NCI-H1930 (cell line): Measurements from ENCODE around the gene GRIA1.

Experiments used
- DNase-seq, 2 experiments: peaks; one replicate each; lab custom pipeline; 2025; lab: John Stamatoyannopoulos, UW

Gene GRIA1

DNA sequence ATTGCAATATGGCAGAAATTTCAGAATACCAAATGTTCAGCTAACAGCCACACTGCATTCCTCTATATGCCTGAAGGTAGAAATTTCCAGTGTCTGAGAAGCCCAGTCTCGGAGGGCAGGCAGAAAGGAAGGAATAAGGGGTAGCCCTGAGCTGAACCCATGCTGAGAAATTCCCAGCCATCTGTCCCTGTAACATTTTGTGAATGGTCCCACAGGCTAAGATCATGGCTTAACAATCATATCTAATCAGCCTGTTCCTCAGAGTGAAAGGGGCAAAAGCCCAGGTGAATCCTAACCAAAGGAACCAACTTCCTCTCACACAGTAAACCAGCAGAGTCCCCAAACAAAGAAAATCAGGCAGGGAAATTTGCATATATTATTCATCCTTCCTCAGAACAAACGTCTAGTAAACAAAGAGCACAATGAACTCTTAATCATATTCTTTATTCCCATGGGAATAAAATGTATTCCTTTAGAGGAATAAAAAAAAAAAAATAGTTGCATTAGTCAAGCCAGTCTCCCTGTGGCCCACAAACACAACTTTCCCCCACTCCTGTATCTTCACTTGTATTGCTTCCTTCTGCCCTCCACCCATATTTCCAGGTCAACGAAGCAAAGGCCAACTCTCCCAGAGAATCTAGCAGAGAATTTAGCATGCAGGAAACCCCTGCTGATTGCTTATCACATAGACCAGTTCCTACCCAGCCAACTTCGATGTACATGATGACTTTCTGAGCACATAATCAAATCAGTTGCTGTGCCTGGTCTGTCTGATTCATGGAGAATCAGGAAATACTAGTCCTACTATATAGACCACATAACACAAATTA, 290.6 kb downstream of the GRIA1 start:
- no peak for DNase-seq

DNA sequence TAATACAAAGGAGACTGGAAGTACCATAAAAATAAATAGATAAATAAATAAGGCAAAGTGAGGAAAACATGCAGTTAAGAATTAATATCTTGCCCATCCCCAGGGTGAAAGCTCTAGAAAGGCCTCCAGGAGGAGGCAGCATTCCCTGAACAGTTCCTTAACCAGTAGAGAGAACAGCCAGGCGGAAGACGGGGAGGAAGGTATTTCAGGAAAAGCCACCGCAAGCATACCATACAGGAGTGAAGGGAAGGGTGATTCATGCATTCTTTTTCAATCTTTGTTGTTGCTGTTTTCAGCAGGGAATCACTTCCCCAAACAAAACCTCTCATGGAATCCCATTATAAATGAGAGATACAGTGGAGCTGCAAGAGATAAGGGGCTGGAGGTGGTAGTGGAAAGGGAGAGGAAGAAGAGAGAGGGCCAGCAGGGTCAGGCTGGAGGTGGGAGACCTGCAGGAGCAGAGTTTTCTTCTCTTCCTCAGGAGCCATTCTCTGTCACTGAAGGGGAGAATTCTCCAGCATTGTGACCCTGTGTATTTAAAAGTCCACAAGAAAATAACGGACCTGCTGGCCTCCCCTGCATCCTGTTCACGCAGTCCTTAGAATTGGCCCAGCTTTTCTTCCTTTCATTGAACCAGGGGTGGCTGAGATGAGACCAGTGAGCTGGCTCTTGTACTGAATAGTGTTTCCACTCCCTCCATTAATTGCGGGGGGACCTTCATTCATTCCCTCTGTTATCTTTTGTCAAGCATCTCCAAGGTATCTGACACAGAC, 292.3 kb downstream of the GRIA1 start:
- no peak for DNase-seq

DNA sequence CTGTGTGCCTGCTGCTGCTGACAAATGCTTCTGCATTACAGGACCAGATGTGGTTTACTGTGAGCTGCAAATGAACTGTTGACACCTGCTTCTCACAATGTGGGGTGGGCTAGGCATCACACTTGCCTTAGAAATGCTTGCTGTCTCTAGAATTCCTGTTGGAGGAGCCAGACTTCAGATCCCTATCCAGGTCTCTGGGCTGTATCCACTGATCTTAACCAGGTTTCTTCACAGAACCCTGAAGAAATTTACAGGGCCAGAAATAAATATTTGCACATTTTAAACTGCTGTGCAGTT, 292.8 kb downstream of the GRIA1 start:
- DNase-seq: no peak

DNA sequence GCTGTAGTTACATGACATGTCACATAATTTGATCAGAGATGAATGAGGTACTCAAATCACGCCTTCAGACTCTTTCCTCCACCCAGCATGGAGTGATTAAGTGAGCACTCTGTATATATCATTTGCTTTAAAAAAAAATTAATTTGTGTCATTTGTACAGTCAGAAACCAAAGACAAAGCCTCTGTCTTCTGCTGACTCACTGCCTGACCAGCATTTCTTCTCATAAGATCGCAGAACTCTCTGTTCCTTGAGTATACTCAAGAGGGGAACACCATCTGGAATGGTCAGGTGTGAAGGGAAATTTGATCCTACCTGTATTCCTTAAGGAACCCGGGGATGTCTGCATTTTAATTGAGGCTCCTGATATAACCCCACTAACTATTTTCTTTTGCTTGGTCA, 293.8 kb downstream of the GRIA1 start:
- no peak for DNase-seq

- DNase-seq: no peak
Observed at GRCh38 chr5:153791339-153791738, 300.9 kb downstream of the GRIA1 start.

GRCh38 chr5:153792305-153792704, 301.8 kb downstream of the GRIA1 start:
- DNase-seq: no peak

DNA sequence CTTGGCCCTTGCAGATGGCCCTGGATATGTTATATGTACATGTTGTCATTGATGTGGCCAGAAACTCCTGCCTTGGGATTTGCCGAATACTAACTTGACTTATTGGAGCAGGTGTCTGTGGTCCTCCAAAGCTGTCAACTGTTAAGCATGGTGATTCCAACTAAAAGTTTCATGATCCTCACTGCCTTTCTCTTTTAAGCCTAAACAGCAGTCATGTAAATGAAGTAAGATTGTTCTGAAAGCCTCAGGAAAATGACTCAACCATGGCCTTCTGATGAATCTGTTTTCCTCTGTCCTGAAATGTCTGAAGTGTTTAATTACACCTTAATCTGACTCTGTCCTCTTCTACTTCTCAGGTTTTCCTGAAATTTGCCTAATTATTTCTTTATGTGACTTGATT, 303.2 kb downstream of the GRIA1 start:
- no peak for DNase-seq

GRCh38 chr5:153794327-153794726, 303.9 kb downstream of the GRIA1 start:
- no peak for DNase-seq

DNA sequence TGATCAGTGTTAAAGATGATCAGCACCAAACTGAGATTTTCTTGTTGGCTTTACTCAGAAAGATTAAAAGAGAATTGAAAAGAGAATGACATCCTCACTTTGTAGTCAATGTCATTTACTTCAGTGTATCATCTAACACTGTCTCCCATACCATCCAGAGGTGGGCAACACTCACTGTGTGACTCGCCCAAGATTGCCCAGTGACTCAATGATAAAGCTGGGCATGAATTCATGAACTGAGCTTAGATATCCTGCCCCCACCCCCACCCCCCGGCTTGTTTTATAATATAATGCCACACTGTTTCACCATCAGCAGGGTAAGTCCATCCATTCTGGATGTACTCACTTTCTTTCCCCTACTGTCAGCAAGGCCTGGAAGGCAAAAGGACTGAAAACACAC, 306.1 kb downstream of the GRIA1 start:
- DNase-seq: no peak

DNA sequence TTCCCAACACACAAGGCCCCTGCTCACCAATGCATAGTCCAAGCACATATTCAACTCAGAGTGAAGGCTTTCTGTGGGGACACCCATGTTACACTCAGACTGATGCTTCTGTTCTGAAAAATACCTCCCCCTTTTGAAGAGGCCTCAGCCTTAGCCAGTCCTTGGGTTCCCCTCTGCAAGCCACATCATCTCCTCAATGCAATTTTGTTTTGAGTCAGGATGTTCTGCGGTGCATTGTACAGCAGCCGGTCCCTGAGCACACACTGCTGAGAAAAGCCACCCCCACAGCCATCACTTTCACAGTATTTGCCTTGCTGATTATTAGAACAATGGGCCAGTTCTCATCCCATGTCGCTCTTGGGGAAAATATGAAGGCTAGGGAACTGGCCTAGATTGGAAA, 307.0 kb downstream of the GRIA1 start:
- DNase-seq: no peak

GRCh38 chr5:153798830-153799229, 308.4 kb downstream of the GRIA1 start:
- DNase-seq: no peak

DNA sequence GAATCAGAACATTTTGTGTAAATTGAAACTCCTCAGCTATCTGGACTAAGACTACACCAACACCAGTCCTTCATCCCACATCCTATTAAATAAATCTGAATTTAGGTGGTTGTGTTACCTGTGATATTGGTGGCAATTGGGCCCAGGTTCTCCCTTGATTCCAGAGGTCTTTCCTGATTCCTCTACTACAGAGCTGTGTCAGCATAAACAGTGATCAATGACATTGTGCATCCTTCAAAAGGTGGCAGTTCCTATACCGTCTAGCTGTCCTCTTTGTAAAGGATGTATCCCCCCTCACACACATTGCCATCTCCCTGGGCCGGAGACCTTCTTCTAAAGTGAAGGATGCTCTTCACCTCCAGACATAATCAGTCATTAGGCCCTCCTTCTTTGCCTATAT, 309.0 kb downstream of the GRIA1 start:
- DNase-seq: no peak

GRCh38 chr5:153802050-153802821, 311.8 kb downstream of the GRIA1 start:
- DNase-seq: no peak

- no peak for DNase-seq
Observed at GRCh38 chr5:153807801-153808200, 317.3 kb downstream of the GRIA1 start.

- DNase-seq: no peak
Observed at GRCh38 chr5:153809166-153809565, 318.7 kb downstream of the GRIA1 start.

DNA sequence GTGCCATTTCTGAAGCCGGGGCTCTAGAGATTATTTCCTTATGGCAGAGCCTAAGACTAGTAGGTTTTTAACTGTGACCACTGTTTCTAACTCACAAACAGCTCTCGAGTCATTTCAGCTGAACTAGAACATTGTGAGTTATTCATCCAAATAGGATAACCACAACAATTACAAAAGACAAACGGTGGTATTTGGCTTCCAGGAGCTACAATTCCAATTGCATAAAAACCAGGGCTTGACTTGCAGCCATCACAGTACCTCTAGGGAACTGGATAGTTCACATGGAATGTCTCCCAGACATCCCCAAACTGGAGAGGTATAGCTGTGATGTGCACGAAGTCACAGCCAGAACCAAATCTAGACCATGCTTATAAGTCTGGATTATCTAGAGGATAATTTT, 323.4 kb downstream of the GRIA1 start:
- DNase-seq: no peak

GRCh38 chr5:153816870-153817269, 326.4 kb downstream of the GRIA1 start:
- no peak for DNase-seq

DNA sequence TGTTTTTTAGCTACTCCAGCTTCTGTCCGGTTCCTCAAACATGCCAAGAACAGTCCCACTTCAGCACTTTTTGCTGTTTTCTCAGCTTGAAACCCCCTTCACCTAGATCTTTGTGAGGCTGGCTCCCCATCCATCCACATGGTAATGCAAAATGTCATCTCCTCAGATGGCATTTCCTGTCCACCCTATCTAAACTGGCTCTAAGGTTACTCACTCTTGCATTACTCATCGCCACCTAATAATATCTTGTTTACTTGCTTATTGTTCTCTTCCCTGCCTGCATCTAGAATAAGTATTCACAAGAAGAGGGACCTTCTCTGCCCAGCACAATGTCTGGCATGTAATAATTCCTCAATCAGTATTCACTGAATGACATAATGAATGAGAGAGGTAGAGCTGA, 328.2 kb downstream of the GRIA1 start:
- no peak for DNase-seq

- no peak for DNase-seq
Observed at GRCh38 chr5:153823036-153823435, 332.6 kb downstream of the GRIA1 start.

DNA sequence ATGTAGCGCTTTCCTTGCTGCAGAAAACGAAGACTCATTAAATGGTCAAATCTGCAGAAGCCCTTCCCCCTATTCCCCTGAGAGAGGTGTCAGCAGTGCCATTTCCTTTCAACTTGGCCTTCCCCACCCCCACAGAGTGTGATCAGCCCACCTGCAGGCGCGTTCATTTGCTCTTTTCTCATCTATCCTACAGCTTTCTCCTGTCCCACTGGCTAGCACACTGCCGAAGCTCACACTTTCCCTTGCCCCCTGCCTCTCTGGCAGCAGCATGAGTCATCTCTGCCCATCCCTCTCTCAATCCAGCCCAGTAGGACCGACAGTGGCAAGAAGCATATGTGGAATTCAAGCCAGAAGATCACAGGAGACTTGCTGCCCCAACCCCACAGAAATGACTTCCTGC, 334.4 kb downstream of the GRIA1 start:
- DNase-seq: no peak

GRCh38 chr5:153827397-153827796, 336.9 kb downstream of the GRIA1 start:
- no peak for DNase-seq

DNA sequence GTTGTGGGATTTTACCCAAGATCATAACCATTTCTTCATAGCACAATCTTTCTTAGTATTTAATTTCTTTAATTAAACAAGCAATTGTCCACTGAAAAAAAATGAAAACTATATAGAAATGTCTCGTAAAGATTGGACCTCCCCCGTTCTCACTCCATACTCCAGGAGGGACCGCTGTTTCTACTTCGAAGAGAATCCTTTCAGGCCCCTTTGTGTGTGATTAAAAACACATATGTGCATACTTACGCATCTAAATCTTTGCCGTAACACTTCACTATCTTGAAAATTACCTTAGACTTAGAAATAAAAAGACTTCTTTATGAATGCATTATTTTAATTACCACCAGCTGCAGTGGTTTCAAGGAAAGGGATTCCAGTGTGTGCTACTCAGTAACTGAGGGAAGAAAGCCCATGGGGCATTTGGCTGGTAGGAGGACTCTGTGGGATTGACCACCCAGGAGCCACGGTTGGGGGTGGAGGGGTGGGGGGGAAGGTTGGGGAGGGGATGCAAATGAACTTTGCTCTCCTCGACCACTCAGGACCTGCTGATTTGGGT, 339.1 kb downstream of the GRIA1 start:
- DNase-seq: no peak

- DNase-seq: no peak
Observed at GRCh38 chr5:153831973-153832372, 341.5 kb downstream of the GRIA1 start.
